ENCODE results near the gene LBR. TPM values are rescaled to one million over a fixed set of nuclear protein-coding genes. Genes with fewer than 3 reads are reported as not detected.

LBR gene
- total RNA-seq, 1 experiment from 2014 or later: 60.9 TPM

DNA sequence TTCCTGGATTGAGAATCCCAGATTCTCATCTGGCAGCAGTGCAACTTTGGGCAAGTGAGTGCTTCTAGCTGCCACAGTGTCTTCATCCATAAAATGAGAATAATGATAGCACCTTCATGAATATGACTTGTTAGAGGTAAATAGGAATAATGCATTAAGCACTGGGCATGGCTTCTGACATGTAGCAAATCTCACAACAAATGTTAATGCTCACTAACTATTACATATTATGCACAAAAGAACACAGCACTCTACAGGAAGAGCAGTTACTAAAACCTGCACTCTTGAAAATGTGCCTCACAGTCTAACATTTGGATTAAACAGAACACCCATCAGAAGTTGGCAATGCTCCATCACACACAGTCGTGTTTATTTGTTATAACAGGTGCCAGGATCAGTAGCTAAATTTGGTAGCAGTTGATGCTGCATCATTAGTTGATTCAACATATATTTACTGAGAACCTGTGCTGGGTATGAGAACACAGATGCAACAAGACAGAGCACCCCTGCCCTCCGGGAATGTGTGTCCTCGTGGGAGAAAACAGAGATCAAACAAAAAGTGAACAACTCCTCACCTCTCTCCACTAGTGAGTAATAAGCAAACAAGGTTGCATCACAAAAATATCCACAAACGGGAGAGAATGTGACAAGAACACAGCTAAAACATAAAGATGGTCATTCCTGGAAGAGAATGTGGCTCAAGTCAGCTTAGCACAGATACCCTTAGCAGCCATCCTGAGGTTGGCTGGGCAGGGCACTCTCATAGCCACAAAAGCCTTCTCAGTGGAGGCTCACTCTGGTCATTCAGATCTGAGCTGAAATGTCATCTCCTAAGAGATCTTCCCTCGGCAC lies 26.2 kb upstream of the LBR start:
- no peak overlapping the region for H3K4ac ChIP-seq (ENCODE audit: low read depth, low read length)
- no peak overlapping the region for H3K23ac ChIP-seq (ENCODE audit: insufficient read length, low read depth, low read length)
- Mint-ChIP-seq H3K9me3 (peaks cover 0 to 3% of the 10 kb centered on the region in 2 experiments; a peak in 3 of 5 replicates), H3K36me3 (ENCODE audit: insufficient read depth in 1 of 3, low read depth in 3 of 3) (no peaks in the 10 kb centered on the region), H3K4me3 (no peak overlapping the region), H3K27ac (no peak overlapping the region), H3K4me1 (0 out of 4 replicates have a peak, but pooled peaks cover 0 to 2% of the 10 kb centered on the region in 2 experiments), H3K27me3 (ENCODE audit: low read depth) (peaks cover 6% of the 10 kb centered on the region; the same call in 1 of the 2 replicates)
- H4K91ac ChIP-seq (ENCODE audit: insufficient read length, low read depth, low read length): no peak overlapping the region
- H3K79me2 ChIP-seq (ENCODE audit: insufficient read depth, low read length): no peaks in the 10 kb centered on the region
- no peak overlapping the region for H3K14ac ChIP-seq (ENCODE audit: insufficient read depth, low read length)
- no peak for DNase-seq
- no peak overlapping the region for H3T11ph ChIP-seq (ENCODE audit: low read length)
- no peak overlapping the region for H2BK5ac ChIP-seq (ENCODE audit: insufficient read length, low read length)
- no peak overlapping the region for H3K18ac ChIP-seq (ENCODE audit: insufficient read length, low read depth, low read length)
- H3K4me1 ChIP-seq (ENCODE audit: insufficient read depth, low read length): no peaks in the 10 kb centered on the region
- H4K8ac ChIP-seq (replicated peaks; ENCODE audit: insufficient read length, low read depth, low read length): no peak overlapping the region
- no peak for TF ChIP-seq CTCF (conservative IDR thresholded peaks at IDR 0.05)
- H3K23me2 ChIP-seq (ENCODE audit: insufficient read length, low read depth, low read length, poor library complexity, severe bottlenecking): no peaks in the 10 kb centered on the region
- no peak overlapping the region for H2BK15ac ChIP-seq (ENCODE audit: low read depth, low read length)
- H3K4me2 ChIP-seq (ENCODE audit: insufficient read depth, insufficient read length, low read length): no peak overlapping the region
- H3K9ac ChIP-seq (ENCODE audit: extremely low read depth, insufficient read length, low read length): no peak overlapping the region
- no peak overlapping the region for H2AFZ ChIP-seq (ENCODE audit: low read length)
- no peak overlapping the region for H2BK20ac ChIP-seq (ENCODE audit: low read depth, low read length, poor library complexity, severe bottlenecking)
- H3K27me3 ChIP-seq (ENCODE audit: insufficient read depth, low read length): no peaks in the 10 kb centered on the region
- H4K5ac ChIP-seq (ENCODE audit: insufficient read length, low read depth, low read length): no peak overlapping the region
- H2BK12ac ChIP-seq (ENCODE audit: insufficient read length, low read depth, low read length): no peak overlapping the region
- H3K27ac ChIP-seq (ENCODE audit: insufficient read length, low read depth, low read length): no peak overlapping the region
- WGBS (ENCODE audit: extremely low coverage, insufficient read length, low lambda C conversion rate): no CpG with 5 or more reads among the region's 5 CpGs
- H4K20me1 ChIP-seq (ENCODE audit: control insufficient read depth, insufficient read depth, insufficient read length): no peaks in the 10 kb centered on the region
- H3K79me1 ChIP-seq (ENCODE audit: insufficient read depth, low read depth, low read length, poor library complexity, severe bottlenecking): no peaks in the 10 kb centered on the region
- no peak overlapping the region for H3K56ac ChIP-seq (ENCODE audit: insufficient read length, low read depth, low read length)
- H2AK5ac ChIP-seq (ENCODE audit: insufficient read length, low read length): no peak overlapping the region
- H3K9me3 ChIP-seq (ENCODE audit: control insufficient read depth, low read depth, low read length): no peaks in the 10 kb centered on the region
- no peak overlapping the region for H2BK120ac ChIP-seq (ENCODE audit: low read depth, low read length, poor library complexity, severe bottlenecking)
